ENCODE results near the gene ZFYVE28. TPM values are rescaled to one million over a fixed set of nuclear protein-coding genes. Genes with fewer than 3 reads are reported as not detected.

ZFYVE28 gene
- total RNA-seq, 5 donors from 2014 or later (not counting 1 experiment from before 2014, with no cell fraction given), result 33.4 to 56.2 (median 45.4) TPM

- DNase-seq (no peak), ATAC-seq (replicated peaks in 1 of 4) (no peak)
- no peaks in the 10 kb centered on the region for H3K4me1 Mint-ChIP-seq
- ChIA-PET CTCF (no interaction called here), POLR2A (no interaction called here)
- no peak overlapping the region for H3K4me3 Mint-ChIP-seq
- H3K4me3 ChIP-seq (ENCODE audit: control insufficient read depth in 1 of 2, extremely low read depth in 1 of 2, low read length in 1 of 2), result no peak overlapping the region
- no peaks in the 10 kb centered on the region for H3K36me3 ChIP-seq (ENCODE audit: control insufficient read depth in 2 of 2, extremely low read depth in 1 of 2, insufficient read depth in 1 of 2, low read length in 1 of 2)
- no peaks in the 10 kb centered on the region for H3K9me3 ChIP-seq
- H3K27ac ChIP-seq (ENCODE audit: low read length), result no peak overlapping the region
- no peak overlapping the region for H3K27ac Mint-ChIP-seq
- no peaks in the 10 kb centered on the region for H3K27me3 Mint-ChIP-seq
- no peaks in the 10 kb centered on the region for H3K27me3 ChIP-seq (replicated peaks in 1 of 2; ENCODE audit: control insufficient read depth in 2 of 2, extremely low read depth in 1 of 2, insufficient read depth in 2 of 2, low read length in 1 of 2)
- WGBS (ENCODE audit: insufficient coverage), result 88% methylated on average over 7 of the region's 10 CpGs
- no peaks in the 10 kb centered on the region for H3K9me3 Mint-ChIP-seq
- no peaks in the 10 kb centered on the region for H3K4me1 ChIP-seq (ENCODE audit: control insufficient read depth in 1 of 2, extremely low read depth in 1 of 2, insufficient read depth in 2 of 2, low read length in 2 of 2)
- no peaks in the 10 kb centered on the region for H3K36me3 Mint-ChIP-seq
These were observed 32.6 kb upstream of the ZFYVE28 start for GRCh38 chr4:2451036-2451520.

GRCh38 chr4:2450394-2451035, 32.1 kb upstream of the ZFYVE28 start:
- H3K4me1 Mint-ChIP-seq, result no peaks in the 10 kb centered on the region
- no peaks in the 10 kb centered on the region for H3K36me3 Mint-ChIP-seq
- no peak overlapping the region for H3K4me3 ChIP-seq (ENCODE audit: control insufficient read depth in 1 of 2, extremely low read depth in 1 of 2, low read length in 1 of 2)
- H3K9me3 Mint-ChIP-seq, result no peaks in the 10 kb centered on the region
- DNase-seq, result no peak
- no peak overlapping the region for H3K4me3 Mint-ChIP-seq
- no peak for ATAC-seq (replicated peaks in 1 of 4)
- H3K27ac ChIP-seq (ENCODE audit: low read length), result no peak overlapping the region
- POLR2A ChIA-PET, result no interaction called here
- no peaks in the 10 kb centered on the region for H3K9me3 ChIP-seq
- H3K27ac Mint-ChIP-seq, result no peak overlapping the region
- CTCF ChIA-PET, result no interaction called here
- H3K36me3 ChIP-seq (ENCODE audit: control insufficient read depth in 2 of 2, extremely low read depth in 1 of 2, insufficient read depth in 1 of 2, low read length in 1 of 2), result no peaks in the 10 kb centered on the region
- no peaks in the 10 kb centered on the region for H3K27me3 ChIP-seq (replicated peaks in 1 of 2; ENCODE audit: control insufficient read depth in 2 of 2, extremely low read depth in 1 of 2, insufficient read depth in 2 of 2, low read length in 1 of 2)
- no peaks in the 10 kb centered on the region for H3K4me1 ChIP-seq (ENCODE audit: control insufficient read depth in 1 of 2, extremely low read depth in 1 of 2, insufficient read depth in 2 of 2, low read length in 2 of 2)
- no peaks in the 10 kb centered on the region for H3K27me3 Mint-ChIP-seq
- WGBS (ENCODE audit: insufficient coverage), result 75% methylated on average over 13 of the region's 16 CpGs

DNA sequence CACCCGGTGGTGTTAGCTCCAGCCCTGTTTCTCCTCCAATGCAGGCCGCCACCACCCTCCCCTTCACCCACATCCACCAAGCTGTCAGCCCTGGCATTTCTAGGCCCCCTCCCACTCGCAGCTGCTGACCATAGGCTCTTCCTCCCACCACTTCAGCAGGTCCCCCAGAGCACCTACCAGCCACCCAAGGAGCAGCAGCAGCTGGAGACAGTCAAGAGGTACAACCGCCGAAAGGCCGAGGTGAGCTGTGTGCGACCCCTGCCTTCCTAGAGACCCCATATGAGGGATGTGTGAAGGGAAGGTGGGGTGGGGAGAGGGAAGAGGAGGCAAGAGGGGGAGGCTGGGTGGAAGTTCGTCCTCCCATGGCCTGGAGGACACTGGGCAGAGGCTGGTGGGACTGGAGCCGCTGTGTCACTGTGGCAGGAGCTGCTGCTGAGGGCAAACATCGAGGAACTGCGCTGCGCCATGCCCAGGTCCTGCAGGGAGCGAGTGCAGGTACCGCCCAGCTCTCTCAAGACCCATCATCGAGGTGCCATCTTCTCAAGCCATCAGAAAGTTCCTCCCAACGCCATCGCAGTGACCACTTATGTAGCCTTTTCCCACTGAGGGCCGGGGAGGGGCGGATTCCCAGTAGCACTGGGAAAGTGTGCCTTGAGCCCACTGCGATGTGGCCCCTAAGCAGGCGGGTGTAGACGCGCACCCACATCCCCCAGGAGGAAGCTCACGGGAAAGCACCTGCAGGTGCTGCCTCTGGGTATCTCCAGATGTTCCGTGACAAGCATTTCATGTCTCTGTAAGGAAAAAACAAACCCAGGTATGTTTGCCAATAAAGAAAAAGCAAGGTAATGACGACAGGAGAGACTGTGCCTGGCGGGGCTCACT, 31.3 kb upstream of the ZFYVE28 start:
- ChIA-PET CTCF (no interaction called here), POLR2A (interaction anchor here in 1 of 2 donors (0.5 kb wide), 1 partner anchor 30 kb away, joined by 3 read pairs; no protein-coding TSS in a partner anchor)
- no peaks in the 10 kb centered on the region for H3K4me1 ChIP-seq (ENCODE audit: control insufficient read depth in 1 of 2, extremely low read depth in 1 of 2, insufficient read depth in 2 of 2, low read length in 2 of 2)

DNA sequence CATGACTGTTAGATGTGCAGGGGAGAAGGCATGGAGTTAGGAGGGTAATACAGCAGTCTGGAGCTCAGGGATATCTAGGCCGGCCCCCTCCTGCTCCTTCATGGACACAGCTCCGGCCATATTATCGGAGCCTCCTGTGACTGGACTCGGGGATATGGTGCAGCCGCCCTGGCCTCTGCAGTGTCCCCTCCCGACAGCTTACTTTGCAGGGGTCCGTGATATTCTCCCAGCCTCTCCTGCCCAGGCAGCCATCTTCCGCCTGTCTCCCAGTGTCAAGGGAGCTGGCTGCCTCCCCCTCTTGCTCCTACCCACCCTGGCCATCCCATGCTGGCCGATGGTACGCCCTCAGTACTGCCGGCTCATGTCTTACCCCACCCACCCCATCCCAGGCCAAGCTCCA, 30.6 kb upstream of the ZFYVE28 start:
- ChIA-PET CTCF (no interaction called here), POLR2A (no interaction called here)
- Histone ChIP-seq H3K27ac (ENCODE audit: low read length) (no peak overlapping the region), H3K4me1 (ENCODE audit: control insufficient read depth in 1 of 2, extremely low read depth in 1 of 2, insufficient read depth in 2 of 2, low read length in 2 of 2) (no peaks in the 10 kb centered on the region), H3K27me3 (replicated peaks in 1 of 2; ENCODE audit: control insufficient read depth in 2 of 2, extremely low read depth in 1 of 2, insufficient read depth in 2 of 2, low read length in 1 of 2) (no peaks in the 10 kb centered on the region), H3K4me3 (ENCODE audit: control insufficient read depth in 1 of 2, extremely low read depth in 1 of 2, low read length in 1 of 2) (no peak overlapping the region), H3K36me3 (ENCODE audit: control insufficient read depth in 2 of 2, extremely low read depth in 1 of 2, insufficient read depth in 1 of 2, low read length in 1 of 2) (no peaks in the 10 kb centered on the region), H3K9me3 (no peaks in the 10 kb centered on the region)
- Mint-ChIP-seq H3K4me1 (no peaks in the 10 kb centered on the region), H3K27ac (no peak overlapping the region), H3K36me3 (no peaks in the 10 kb centered on the region), H3K27me3 (no peaks in the 10 kb centered on the region), H3K9me3 (no peaks in the 10 kb centered on the region), H3K4me3 (no peak overlapping the region)
- no peak for ATAC-seq (replicated peaks in 1 of 4)
- DNase-seq, result no peak
- WGBS (ENCODE audit: insufficient coverage), result 92% methylated on average over 10 of the region's 11 CpGs

More for the DNA sequence above, 31.3 kb upstream of the ZFYVE28 start:
- DNase-seq (no peak), ATAC-seq (replicated peaks in 1 of 4) (no peak)
- Histone ChIP-seq H3K4me3 (ENCODE audit: control insufficient read depth in 1 of 2, extremely low read depth in 1 of 2, low read length in 1 of 2) (no peak overlapping the region), H3K36me3 (ENCODE audit: control insufficient read depth in 2 of 2, extremely low read depth in 1 of 2, insufficient read depth in 1 of 2, low read length in 1 of 2) (no peaks in the 10 kb centered on the region), H3K27ac (ENCODE audit: low read length) (no peak overlapping the region), H3K27me3 (replicated peaks in 1 of 2; ENCODE audit: control insufficient read depth in 2 of 2, extremely low read depth in 1 of 2, insufficient read depth in 2 of 2, low read length in 1 of 2) (no peaks in the 10 kb centered on the region), H3K9me3 (no peaks in the 10 kb centered on the region)
- Mint-ChIP-seq H3K4me3 (no peak overlapping the region), H3K36me3 (no peaks in the 10 kb centered on the region), H3K4me1 (no peaks in the 10 kb centered on the region), H3K27me3 (no peaks in the 10 kb centered on the region), H3K9me3 (no peaks in the 10 kb centered on the region), H3K27ac (no peak overlapping the region)
- 88% methylated on average over 23 of the region's 27 CpGs for WGBS (ENCODE audit: insufficient coverage)

- no peak overlapping the region for H3K4me3 Mint-ChIP-seq
- H3K4me1 Mint-ChIP-seq, result no peaks in the 10 kb centered on the region
- ChIA-PET POLR2A (no interaction called here), CTCF (no interaction called here)
- H3K27me3 ChIP-seq (replicated peaks in 1 of 2; ENCODE audit: control insufficient read depth in 2 of 2, extremely low read depth in 1 of 2, insufficient read depth in 2 of 2, low read length in 1 of 2), result no peaks in the 10 kb centered on the region
- no peak overlapping the region for H3K4me3 ChIP-seq (ENCODE audit: control insufficient read depth in 1 of 2, extremely low read depth in 1 of 2, low read length in 1 of 2)
- H3K36me3 Mint-ChIP-seq, result no peaks in the 10 kb centered on the region
- no peak for DNase-seq
- H3K4me1 ChIP-seq (ENCODE audit: control insufficient read depth in 1 of 2, extremely low read depth in 1 of 2, insufficient read depth in 2 of 2, low read length in 2 of 2), result no peaks in the 10 kb centered on the region
- no peak overlapping the region for H3K27ac Mint-ChIP-seq
- no peaks in the 10 kb centered on the region for H3K36me3 ChIP-seq (ENCODE audit: control insufficient read depth in 2 of 2, extremely low read depth in 1 of 2, insufficient read depth in 1 of 2, low read length in 1 of 2)
- no peaks in the 10 kb centered on the region for H3K27me3 Mint-ChIP-seq
- 87% methylated on average over 6 of the region's 7 CpGs for WGBS (ENCODE audit: insufficient coverage)
- no peak for ATAC-seq (replicated peaks in 1 of 4)
- no peak overlapping the region for H3K27ac ChIP-seq (ENCODE audit: low read length)
- no peaks in the 10 kb centered on the region for H3K9me3 Mint-ChIP-seq
- H3K9me3 ChIP-seq, result no peaks in the 10 kb centered on the region
These were observed 30.1 kb upstream of the ZFYVE28 start for GRCh38 chr4:2448589-2448988.

DNA sequence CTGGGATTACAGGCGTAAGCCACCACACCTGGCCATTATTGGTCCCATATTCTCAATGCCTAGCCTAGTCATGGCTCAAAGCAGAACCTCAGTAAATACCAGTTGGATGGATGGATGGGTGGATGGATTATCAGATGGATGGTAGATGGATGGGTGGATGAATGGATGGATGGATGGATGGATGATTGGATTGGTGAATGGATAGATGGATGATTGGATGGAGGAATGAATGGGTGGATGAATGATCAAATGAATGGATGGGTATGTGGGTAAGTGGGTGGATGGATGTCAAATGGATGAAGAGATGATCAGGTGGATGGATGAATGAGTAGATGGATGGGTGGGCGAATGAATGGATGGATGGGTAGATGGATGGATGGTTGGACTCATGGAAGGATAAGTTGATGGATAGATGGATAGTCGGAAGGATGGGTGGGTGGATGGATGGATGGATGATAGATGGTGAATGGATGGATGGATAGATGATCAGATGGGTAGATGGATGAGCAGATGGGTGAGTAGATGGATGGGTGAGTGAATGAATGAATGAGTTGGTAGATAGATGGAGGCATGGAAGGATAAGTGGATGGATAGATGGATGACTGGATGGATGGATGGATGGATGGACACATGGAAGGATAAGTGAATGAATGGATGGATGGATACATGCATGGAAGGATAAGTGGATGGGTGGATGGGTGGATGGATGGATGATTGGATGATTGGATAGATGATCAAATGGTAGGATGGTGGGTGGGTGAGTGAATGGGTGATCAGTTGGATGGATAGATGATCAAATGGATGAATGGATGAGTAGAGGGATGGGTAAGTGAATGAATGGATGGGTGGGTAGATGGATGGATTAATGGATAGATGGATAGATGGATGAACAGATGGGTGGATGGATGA, 28.5 kb upstream of the ZFYVE28 start:
- no peak overlapping the region for H3K27ac Mint-ChIP-seq
- Histone ChIP-seq H3K27ac (ENCODE audit: low read length) (no peak overlapping the region), H3K9me3 (no peaks in the 10 kb centered on the region), H3K36me3 (ENCODE audit: control insufficient read depth in 2 of 2, extremely low read depth in 1 of 2, insufficient read depth in 1 of 2, low read length in 1 of 2) (no peaks in the 10 kb centered on the region), H3K27me3 (replicated peaks in 1 of 2; ENCODE audit: control insufficient read depth in 2 of 2, extremely low read depth in 1 of 2, insufficient read depth in 2 of 2, low read length in 1 of 2) (no peaks in the 10 kb centered on the region), H3K4me3 (ENCODE audit: control insufficient read depth in 1 of 2, extremely low read depth in 1 of 2, low read length in 1 of 2) (no peak overlapping the region), H3K4me1 (ENCODE audit: control insufficient read depth in 1 of 2, extremely low read depth in 1 of 2, insufficient read depth in 2 of 2, low read length in 2 of 2) (peaks cover 0 to 2% of the 10 kb centered on the region in 2 experiments)
- 91% methylated on average over 3 of the region's 3 CpGs for WGBS (ENCODE audit: insufficient coverage)
- ChIA-PET CTCF (no interaction called here), POLR2A (no interaction called here)
- DNase-seq, result no peak
- no peak overlapping the region for H3K4me3 Mint-ChIP-seq
- no peaks in the 10 kb centered on the region for H3K4me1 Mint-ChIP-seq
- no peak for ATAC-seq (replicated peaks in 1 of 4)
- no peaks in the 10 kb centered on the region for H3K27me3 Mint-ChIP-seq
- no peaks in the 10 kb centered on the region for H3K9me3 Mint-ChIP-seq
- H3K36me3 Mint-ChIP-seq, result no peaks in the 10 kb centered on the region
